T-cell (primary cell): ENCODE data around the gene DGKE. TPM values are rescaled to one million over a fixed set of nuclear protein-coding genes. Genes with fewer than 3 reads are reported as not detected.

Experiments used
- ATAC-seq, 4 experiments: fragments of 200-7000 bp in 3 of 4; fragments of 150-1000 bp in 1 of 4; cut with Tn5 transposase; replicated peaks in 1 of 4; 1 replicate in 3 of 4; 2 replicates in 1 of 4; pipeline ENCODE4 v1.10.0; 2021; ENCODE audit warnings: moderate library complexity in 3 of 4, mild to moderate bottlenecking in 2 of 4, moderate number of reproducible peaks in 1 of 4
- CTCF ChIA-PET, 2 donors: fragments of 300-600 bp; sonication (Branson Sonifier 250); formaldehyde crosslinking; loops; one replicate each; lab custom pipeline; 2022; ENCODE audit warnings: antibody characterized with exemption in 2 of 2; lab: Charles Lee
- POLR2A ChIA-PET, 2 donors: fragments of 300-600 bp; sonication (Branson Sonifier 250); formaldehyde crosslinking; loops; one replicate each; lab custom pipeline; 2022; ENCODE audit warnings: antibody characterized with exemption in 2 of 2; lab: Charles Lee
- DNase-seq, 35 experiments: peaks; one replicate each; pipeline versions ENCODE4 v3.0.0 to v3.0.0-alpha.2; 2013 to 2023
- H3K27ac ChIP-seq: one replicate; pipeline ENCODE4 v1.5.1; 2013; ENCODE audit warnings: low read length
- H3K27me3 ChIP-seq, 2 experiments: replicated peaks in 1 of 2; 1 replicate in 1 of 2; 2 replicates in 1 of 2; pipeline versions ENCODE4 v1.6.1 to v1.7.0; 2013; ENCODE audit warnings: low read length in 1 of 2, mixed read lengths in 1 of 2; ENCODE audit not compliant: control insufficient read depth in 2 of 2, insufficient read depth in 2 of 2; ENCODE audit errors: extremely low read depth in 1 of 2
- H3K36me3 ChIP-seq, 2 donors: 1 replicate in 1 of 2; 2 replicates in 1 of 2; pipeline versions ENCODE4 v1.6.1 to v1.7.0; 2013; ENCODE audit warnings: low read length in 1 of 2; ENCODE audit not compliant: control insufficient read depth in 2 of 2, insufficient read depth in 1 of 2; ENCODE audit errors: extremely low read depth in 1 of 2
- H3K4me1 ChIP-seq, 2 experiments: 1 replicate in 1 of 2; 2 replicates in 1 of 2; pipeline versions ENCODE4 v1.6.1 to v1.7.0; 2013; ENCODE audit warnings: low read length in 2 of 2, mixed read lengths in 1 of 2; ENCODE audit not compliant: insufficient read depth in 2 of 2, control insufficient read depth in 1 of 2; ENCODE audit errors: extremely low read depth in 1 of 2
- H3K4me3 ChIP-seq, 2 donors: 1 replicate in 1 of 2; 2 replicates in 1 of 2; pipeline versions ENCODE4 v1.5.1 to v1.7.0; 2013; ENCODE audit warnings: mild to moderate bottlenecking in 2 of 2, low read length in 1 of 2, moderate library complexity in 1 of 2; ENCODE audit not compliant: control insufficient read depth in 1 of 2; ENCODE audit errors: extremely low read depth in 1 of 2
- H3K9me3 ChIP-seq: 2 replicates; pipeline ENCODE4 v1.7.0; 2013
- H3K27ac Mint-ChIP-seq, 2 donors: one replicate each; pipeline ENCODE4 v1.8.0; 2020 to 2021; ENCODE audit warnings: mild to moderate bottlenecking in 2 of 2, mixed read lengths in 2 of 2
- H3K27me3 Mint-ChIP-seq, 2 donors: one replicate each; pipeline ENCODE4 v1.8.0; 2021 to 2022; ENCODE audit warnings: mixed read lengths in 2 of 2
- H3K36me3 Mint-ChIP-seq: one replicate; pipeline ENCODE4 v1.8.0; 2021; ENCODE audit warnings: mixed read lengths
- H3K4me1 Mint-ChIP-seq, 3 donors: one replicate each; pipeline ENCODE4 v1.8.0; 2020 to 2022; ENCODE audit warnings: mixed read lengths in 3 of 3, mild to moderate bottlenecking in 1 of 3
- H3K4me3 Mint-ChIP-seq, 3 donors: one replicate each; pipeline ENCODE4 v1.8.0; 2020 to 2022; ENCODE audit warnings: mild to moderate bottlenecking in 3 of 3, mixed read lengths in 3 of 3, moderate library complexity in 3 of 3
- H3K9me3 Mint-ChIP-seq, 3 donors: one replicate each; pipeline ENCODE4 v1.8.0; 2020 to 2022; ENCODE audit warnings: mixed read lengths in 3 of 3
- WGBS: methylation state at CpG from one replicate; pipeline ENCODE4 v1.1.5; 2013; ENCODE audit warnings: missing lambda C conversion rate; ENCODE audit not compliant: insufficient coverage; 5-methylcytosine and 5-hydroxymethylcytosine counted together
- total RNA-seq, 35 experiments: library from RNA in 6 of 35; stranded (reverse) in 6 of 35; fragments of 120-200 nt in 1 of 35; gene quantifications; one replicate each; pipeline versions ENCODE4 v1.2.1 to v1.2.4 and lab custom pipeline; 2013 to 2026

DGKE gene
- total RNA-seq, 5 donors from 2014 or later (not counting 1 experiment from before 2014, with no cell fraction given), result 31.6 to 39.2 (median 36.8) TPM

GRCh38 chr17:56834380-56835263 is 671 bp downstream of the DGKE start:
- ChIA-PET POLR2A (interaction anchor here (0.6 kb wide), 3 partner anchors 10 to 1017 kb away, joined by 3 to 10 read pairs (median 3); no protein-coding TSS in a partner anchor), CTCF (interaction anchor here in 1 of 2 donors (1.7 kb wide), 1 partner anchor 15 kb away, joined by 5 read pairs; no protein-coding TSS in a partner anchor)
- Histone ChIP-seq H3K27ac (peak overlapping the region; percentile 58), H3K4me3 (peak overlapping the region; percentile 79 to 94), H3K4me1 (peaks cover 15 to 28% of the 10 kb centered on the region in 2 experiments), H3K9me3 (no peaks in the 10 kb centered on the region), H3K27me3 (no peaks in the 10 kb centered on the region), H3K36me3 (peaks cover 3 to 7% of the 10 kb centered on the region in 2 donors)
- H3K9me3 Mint-ChIP-seq, result no peaks in the 10 kb centered on the region
- H3K4me3 Mint-ChIP-seq, result peak overlapping the region; percentile 76 to 97 (median 96)
- WGBS, result under 1% methylated on average over 79 of the region's 81 CpGs
- ATAC-seq (peak; percentile 24 to 39 (median 34)), DNase-seq (peak; percentile 45 to 81 (median 62))
- H3K27me3 Mint-ChIP-seq, result no peaks in the 10 kb centered on the region
- H3K36me3 Mint-ChIP-seq, result peaks cover 10% of the 10 kb centered on the region
- H3K27ac Mint-ChIP-seq, result peak overlapping the region; percentile 91 to 94
- peaks cover 66 to 72% (median 70%) of the 10 kb centered on the region in 3 donors for H3K4me1 Mint-ChIP-seq

GRCh38 chr17:56835264-56835585 is 1.3 kb downstream of the DGKE start:
- POLR2A ChIA-PET, result interaction anchor here in 1 of 2 donors (0.6 kb wide), 1 partner anchor 90 kb away, joined by 10 read pairs; no protein-coding TSS in a partner anchor
- 94% methylated on average over 2 of the region's 7 CpGs for WGBS
- Mint-ChIP-seq H3K9me3 (no peaks in the 10 kb centered on the region), H3K36me3 (peaks cover 10% of the 10 kb centered on the region), H3K4me1 (peaks cover 67 to 72% (median 68%) of the 10 kb centered on the region in 3 donors), H3K27me3 (no peaks in the 10 kb centered on the region), H3K27ac (peak overlapping the region; percentile 91 to 94), H3K4me3 (peak overlapping the region; percentile 76 to 97 (median 96))
- Histone ChIP-seq H3K27ac (no peak overlapping the region), H3K4me1 (peaks cover 15 to 30% of the 10 kb centered on the region in 2 experiments), H3K27me3 (no peaks in the 10 kb centered on the region), H3K9me3 (no peaks in the 10 kb centered on the region), H3K4me3 (peak overlapping the region; percentile 79 to 94), H3K36me3 (peaks cover 3 to 9% of the 10 kb centered on the region in 2 donors)
- DNase-seq (no peak), ATAC-seq (no peak)
- CTCF ChIA-PET, result interaction anchor here in 1 of 2 donors (1.7 kb wide), 1 partner anchor 15 kb away, joined by 5 read pairs; no protein-coding TSS in a partner anchor

GRCh38 chr17:56838687-56839086 is 4.7 kb downstream of the DGKE start:
- Histone ChIP-seq H3K36me3 (peaks cover 8 to 10% of the 10 kb centered on the region in 2 donors), H3K27me3 (no peaks in the 10 kb centered on the region), H3K27ac (no peak overlapping the region), H3K9me3 (no peaks in the 10 kb centered on the region), H3K4me3 (no peak overlapping the region), H3K4me1 (peaks cover 8 to 15% of the 10 kb centered on the region in 2 experiments)
- H3K36me3 Mint-ChIP-seq, result peaks cover 9% of the 10 kb centered on the region
- WGBS, result no CpG with 5 or more reads among the region's 3 CpGs
- DNase-seq (no peak), ATAC-seq (no peak)
- H3K4me3 Mint-ChIP-seq, result peak overlapping the region in 1 of 3 donors; percentile 13
- ChIA-PET CTCF (interaction anchor here in 1 of 2 donors (1.1 kb wide), 1 partner anchor 19 kb away, joined by 4 read pairs; no protein-coding TSS in a partner anchor), POLR2A (no interaction called here)
- H3K27ac Mint-ChIP-seq, result no peak overlapping the region
- peaks cover 39 to 50% (median 48%) of the 10 kb centered on the region in 3 donors for H3K4me1 Mint-ChIP-seq
- no peaks in the 10 kb centered on the region for H3K9me3 Mint-ChIP-seq
- no peaks in the 10 kb centered on the region for H3K27me3 Mint-ChIP-seq

- 100% methylated on average over 1 of the region's 2 CpGs for WGBS
- H3K9me3 ChIP-seq, result no peaks in the 10 kb centered on the region
- H3K36me3 ChIP-seq, result peaks cover 8 to 11% of the 10 kb centered on the region in 2 donors
- Mint-ChIP-seq H3K27ac (no peak overlapping the region), H3K4me3 (no peak overlapping the region), H3K27me3 (no peaks in the 10 kb centered on the region), H3K36me3 (peaks cover 14% of the 10 kb centered on the region), H3K9me3 (no peaks in the 10 kb centered on the region), H3K4me1 (peaks cover 24 to 27% (median 26%) of the 10 kb centered on the region in 3 donors)
- ATAC-seq, result no peak
- H3K4me3 ChIP-seq, result no peak overlapping the region
- no peak overlapping the region for H3K27ac ChIP-seq
- CTCF ChIA-PET, result interaction anchor here in 1 of 2 donors (0.6 to 1.0 kb wide), 3 partner anchors 12 to 84 kb away, joined by 3 to 5 read pairs (median 4); no protein-coding TSS in a partner anchor
- peaks cover 0 to 5% of the 10 kb centered on the region in 2 experiments for H3K4me1 ChIP-seq
- DNase-seq, result no peak
- POLR2A ChIA-PET, result no interaction called here
- no peaks in the 10 kb centered on the region for H3K27me3 ChIP-seq
Observed at GRCh38 chr17:56842577-56842976, 8.6 kb downstream of the DGKE start.

DNA sequence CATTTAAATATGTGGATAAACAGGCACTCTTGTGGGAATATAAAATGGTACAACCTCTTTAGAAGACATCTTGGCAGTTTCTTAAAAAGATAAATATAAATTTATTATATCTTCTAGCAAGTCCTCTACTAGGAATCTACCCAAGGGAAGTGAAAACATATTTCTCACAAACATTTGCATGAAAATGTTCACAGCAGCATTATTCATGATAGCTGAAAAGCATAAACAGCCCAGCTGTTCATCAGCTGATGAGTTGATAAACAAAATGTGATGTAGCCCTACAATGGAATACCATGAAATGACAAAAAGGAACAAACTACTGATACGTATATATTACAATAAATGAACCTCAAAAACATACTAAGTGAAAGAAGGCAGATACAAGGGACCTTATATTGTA is 12.0 kb downstream of the DGKE start:
- H3K4me3 ChIP-seq, result no peak overlapping the region
- no peaks in the 10 kb centered on the region for H3K27me3 ChIP-seq
- no peak overlapping the region for H3K27ac ChIP-seq
- H3K27ac Mint-ChIP-seq, result peak overlapping the region in 1 of 2 donors; percentile 39
- no peak for ATAC-seq
- H3K4me3 Mint-ChIP-seq, result no peak overlapping the region
- H3K4me1 ChIP-seq, result peaks cover 0 to 4% of the 10 kb centered on the region in 2 experiments
- H3K36me3 ChIP-seq, result peaks cover 4 to 31% of the 10 kb centered on the region in 2 donors
- H3K27me3 Mint-ChIP-seq, result no peaks in the 10 kb centered on the region
- ChIA-PET CTCF (interaction anchor here in 1 of 2 donors (1.9 kb wide), 1 partner anchor 26 kb away, joined by 6 read pairs; no protein-coding TSS in a partner anchor), POLR2A (no interaction called here)
- H3K9me3 Mint-ChIP-seq, result no peaks in the 10 kb centered on the region
- peaks cover 9 to 19% (median 11%) of the 10 kb centered on the region in 3 donors for H3K4me1 Mint-ChIP-seq
- no peaks in the 10 kb centered on the region for H3K9me3 ChIP-seq
- H3K36me3 Mint-ChIP-seq, result peaks cover 36% of the 10 kb centered on the region
- no CpG with 5 or more reads among the region's 1 CpG for WGBS
- no peak for DNase-seq

- WGBS, result no CpG with 5 or more reads among the region's 4 CpGs
Observed at GRCh38 chr17:56847106-56847505, 13.2 kb downstream of the DGKE start.

More at GRCh38 chr17:56847106-56847505, 13.2 kb downstream of the DGKE start:
- no peaks in the 10 kb centered on the region for H3K27me3 Mint-ChIP-seq
- ChIA-PET CTCF (interaction anchor here in 1 of 2 donors (0.6 kb wide), 1 partner anchor 1446 kb away, joined by 3 read pairs; no protein-coding TSS in a partner anchor), POLR2A (no interaction called here)
- H3K9me3 ChIP-seq, result no peaks in the 10 kb centered on the region
- no peaks in the 10 kb centered on the region for H3K27me3 ChIP-seq
- H3K4me1 ChIP-seq, result peaks cover 0 to 8% of the 10 kb centered on the region in 2 experiments
- H3K4me3 ChIP-seq, result no peak overlapping the region
- no peak for ATAC-seq
- H3K27ac ChIP-seq, result no peak overlapping the region
- peaks cover 4 to 40% of the 10 kb centered on the region in 2 donors for H3K36me3 ChIP-seq
- H3K27ac Mint-ChIP-seq, result no peak overlapping the region
- H3K4me3 Mint-ChIP-seq, result no peak overlapping the region
- H3K36me3 Mint-ChIP-seq, result peaks cover 46% of the 10 kb centered on the region
- H3K9me3 Mint-ChIP-seq, result no peaks in the 10 kb centered on the region
- no peak for DNase-seq
- peaks cover 11 to 29% (median 17%) of the 10 kb centered on the region in 3 donors for H3K4me1 Mint-ChIP-seq
